SH-SY5Y (cell line): ENCODE data around the gene PLXDC2.

Source experiments
- GATA2 ChIP-seq: IDR thresholded peaks from 2 replicates; pipeline ENCODE4 v1.6.1; 2011; ENCODE audit warnings: mild to moderate bottlenecking, low read depth, low read length
- GATA3 ChIP-seq: IDR thresholded peaks from 2 replicates; pipeline ENCODE4 v1.6.1; 2011; ENCODE audit warnings: low read depth, mild to moderate bottlenecking, low read length, moderate library complexity

GRCh38 chr10:20232079-20232705, 416.0 kb downstream of the PLXDC2 start:
- no peak for TF ChIP-seq GATA2
- no peak for TF ChIP-seq GATA3
